B cell (primary cell): Measurements from ENCODE around the gene DCPS. TPM values are rescaled to one million over a fixed set of nuclear protein-coding genes. Genes with fewer than 3 reads are reported as not detected.

Source experiments
- ATAC-seq: fragments of 200-7000 bp; cut with Tn5 transposase; one replicate; pipeline ENCODE4 v1.10.0; 2021; ENCODE audit warnings: low read depth, mild to moderate bottlenecking, moderate number of reproducible peaks, moderate library complexity
- CTCF ChIA-PET: fragments of 350-600 bp; sonication (Branson Sonifier 250); formaldehyde crosslinking; loops from one replicate; lab custom pipeline; 2021; ENCODE audit warnings: antibody characterized with exemption, inconsistent platforms; lab: Charles Lee
- POLR2A ChIA-PET: fragments of 350-600 bp; sonication (Branson Sonifier 250); formaldehyde crosslinking; loops from one replicate; lab custom pipeline; 2021; ENCODE audit warnings: antibody characterized with exemption; lab: Charles Lee
- DNase-seq: peaks from one replicate; pipeline ENCODE4 v3.0.0; 2013
- H2AFZ ChIP-seq: 2 replicates; pipeline ENCODE4 v1.6.1; 2012; ENCODE audit warnings: mild to moderate bottlenecking, low read depth, low read length; ENCODE audit not compliant: insufficient read depth, poor library complexity, severe bottlenecking
- H3K27ac ChIP-seq, 2 donors: 1 replicate in 1 of 2; 2 replicates in 1 of 2; pipeline ENCODE4 v1.5.1; 2012 to 2013; ENCODE audit warnings: low read length in 2 of 2, mild to moderate bottlenecking in 2 of 2, moderate library complexity in 1 of 2
- H3K27me3 ChIP-seq, 4 experiments: fragments of 200-600 bp in 1 of 4; sonication (generic) in 1 of 4; replicated peaks in 1 of 4; 1 replicate in 2 of 4; 2 replicates in 2 of 4; pipeline versions ENCODE4 v1.6.1 to v1.7.0; 2013 to 2016; ENCODE audit warnings: low read length in 3 of 4, mild to moderate bottlenecking in 2 of 4, mixed read lengths in 1 of 4, moderate library complexity in 1 of 4; ENCODE audit not compliant: insufficient read depth in 4 of 4, control insufficient read depth in 3 of 4; ENCODE audit errors: control extremely low read depth in 1 of 4
- H3K36me3 ChIP-seq, 2 experiments: replicated peaks in 1 of 2; 1 replicate in 1 of 2; 2 replicates in 1 of 2; pipeline versions ENCODE4 v1.6.1 to v1.7.1; 2013; ENCODE audit warnings: low read length in 1 of 2; ENCODE audit not compliant: insufficient read depth in 2 of 2, control insufficient read depth in 1 of 2; ENCODE audit errors: control extremely low read depth in 1 of 2, extremely low read depth in 1 of 2
- H3K4me1 ChIP-seq, 2 donors: fragments of 200-600 bp in 1 of 2; sonication (generic) in 1 of 2; 1 replicate in 1 of 2; 2 replicates in 1 of 2; pipeline versions ENCODE4 v1.5.1 to v1.6.1; 2013 to 2017; ENCODE audit warnings: low read length in 2 of 2; ENCODE audit not compliant: control insufficient read depth in 2 of 2, insufficient read depth in 2 of 2
- H3K4me2 ChIP-seq: replicated peaks from 2 replicates; pipeline ENCODE3; 2012; ENCODE audit warnings: mild to moderate bottlenecking, low read depth, low read length; ENCODE audit not compliant: poor library complexity, severe bottlenecking
- H3K4me3 ChIP-seq, 5 experiments: fragments of 200-600 bp in 1 of 5; sonication (generic) in 1 of 5; 1 replicate in 3 of 5; 2 replicates in 2 of 5; pipeline versions ENCODE4 v1.5.1 to v1.7.0; 2011 to 2016; ENCODE audit warnings: low read length in 4 of 5, mild to moderate bottlenecking in 4 of 5, low read depth in 2 of 5, control low read depth in 1 of 5, moderate library complexity in 1 of 5; ENCODE audit not compliant: insufficient read depth in 1 of 5; ENCODE audit errors: control extremely low read depth in 1 of 5, extremely low read depth in 1 of 5
- H3K79me2 ChIP-seq: fragments of 200-600 bp; sonication (generic); one replicate; pipeline ENCODE4 v1.6.0; 2016; ENCODE audit warnings: low read length; ENCODE audit not compliant: control insufficient read depth, insufficient read depth
- H3K9ac ChIP-seq: fragments of 200-600 bp; sonication (generic); 2 replicates; pipeline ENCODE4 v1.6.1; 2017; ENCODE audit warnings: mild to moderate bottlenecking, low read length, moderate library complexity
- H3K9me3 ChIP-seq, 3 donors: one replicate each; pipeline versions ENCODE4 v1.6.1 to v1.7.1; 2013; ENCODE audit warnings: low read length in 2 of 3; ENCODE audit not compliant: control insufficient read depth in 2 of 3, insufficient read depth in 1 of 3; ENCODE audit errors: control extremely low read depth in 1 of 3
- H4K20me1 ChIP-seq: 2 replicates; pipeline ENCODE4 v1.6.0; 2012; ENCODE audit warnings: mild to moderate bottlenecking, low read length; ENCODE audit not compliant: insufficient read depth, control insufficient read depth, poor library complexity, severe bottlenecking
- H3K27ac Mint-ChIP-seq: one replicate; pipeline ENCODE4 v1.8.0; 2021; ENCODE audit warnings: mixed read lengths
- H3K27me3 Mint-ChIP-seq: one replicate; pipeline ENCODE4 v1.8.0; 2021; ENCODE audit warnings: mixed read lengths
- H3K4me1 Mint-ChIP-seq: one replicate; pipeline ENCODE4 v1.8.0; 2021; ENCODE audit warnings: mixed read lengths
- H3K4me3 Mint-ChIP-seq: one replicate; pipeline ENCODE4 v1.8.0; 2021; ENCODE audit warnings: mixed read lengths
- H3K9me3 Mint-ChIP-seq: one replicate; pipeline ENCODE4 v1.8.0; 2022; ENCODE audit warnings: mixed read lengths; ENCODE audit not compliant: insufficient read depth
- EZH2 ChIP-seq: IDR thresholded peaks from 2 replicates; pipeline ENCODE4 v1.6.1; 2012; ENCODE audit warnings: borderline replicate concordance, low read depth, mild to moderate bottlenecking, moderate library complexity, low read length; ENCODE audit not compliant: insufficient read depth, poor library complexity, severe bottlenecking
- WGBS: methylation state at CpG from one replicate; pipeline ENCODE4 v1.1.5; 2013; ENCODE audit warnings: missing lambda C conversion rate; ENCODE audit not compliant: insufficient coverage; 5-methylcytosine and 5-hydroxymethylcytosine counted together
- intact Hi-C: fragments of 100-400 bp; cut with micrococcal nuclease; formaldehyde crosslinking; loops from one replicate; pipeline ENCODE4 v1.10.0; 2022
- polyA plus RNA-seq: library from polyadenylated mRNA; depleted of rRNA; stranded (reverse); fragments of >200 nt; gene quantifications from 2 replicates; pipeline ENCODE4 v1.2.3, GENCODE V29; 2012
- total RNA-seq, 2 donors: library from RNA; stranded (reverse); fragments of 120-200 nt in 1 of 2; gene quantifications; 1 replicate in 1 of 2; 2 replicates in 1 of 2; pipeline versions ENCODE4 v1.2.3 to v1.2.4, GENCODE V29; 2013 to 2022
- TF ChIP-seq, protein P1 (sequence below): fragments of 200-600 bp; IDR thresholded peaks from one replicate; pipeline ENCODE4 v1.8.0; 2022; ENCODE audit warnings: antibody characterized with exemption, mild to moderate bottlenecking

The DCPS gene
- total and polyA plus RNA-seq, 2 donors (not counting 1 experiment from before 2014, with no cell fraction given), result 21.7 to 37.1 TPM

DNA sequence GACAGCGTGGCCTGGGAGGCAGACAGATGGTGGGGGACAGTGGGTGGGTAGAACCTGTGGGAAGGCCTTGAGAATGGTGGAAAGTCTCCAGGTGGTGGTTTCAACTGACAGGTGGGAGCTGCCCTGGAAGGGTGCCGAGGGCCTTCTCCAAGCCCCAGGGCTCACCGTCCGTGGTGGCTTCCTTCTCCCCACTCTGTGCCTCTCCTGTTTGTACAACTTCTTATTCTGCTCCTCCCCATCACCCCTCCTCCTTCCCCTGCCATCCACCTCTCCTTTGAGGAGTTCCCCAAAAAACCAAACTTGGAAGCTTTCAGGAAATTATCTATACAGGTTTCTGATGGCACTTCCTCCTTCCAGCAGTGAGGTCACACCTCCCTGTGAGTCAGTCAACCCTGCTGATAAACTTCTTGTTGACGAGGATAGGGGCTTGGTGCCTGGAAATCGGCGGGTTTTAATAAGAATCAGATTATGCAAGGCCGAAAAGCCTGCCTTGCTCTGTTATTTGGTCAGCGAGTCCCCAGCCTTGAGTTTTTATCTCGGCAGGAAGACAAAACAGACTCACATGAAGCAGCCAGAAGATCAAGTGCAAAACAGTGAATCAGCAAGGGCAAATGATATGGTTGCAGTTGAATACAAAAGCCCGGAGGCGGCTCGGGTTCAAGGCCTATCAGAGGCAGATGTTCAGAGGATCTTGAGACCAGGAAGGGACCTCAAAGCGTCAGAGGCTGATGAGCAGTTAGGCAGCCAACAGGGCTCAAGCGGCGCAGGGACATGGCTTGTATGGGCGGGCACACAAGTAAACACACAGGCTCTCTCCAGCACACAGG lies 42.1 kb downstream of the DCPS start:
- Mint-ChIP-seq H3K4me1 (no peaks in the 10 kb centered on the region), H3K9me3 (no peaks in the 10 kb centered on the region), H3K27ac (no peak overlapping the region), H3K4me3 (no peak overlapping the region), H3K27me3 (no peaks in the 10 kb centered on the region)
- H3K9ac ChIP-seq, result no peak overlapping the region
- H3K27me3 ChIP-seq, result no peaks in the 10 kb centered on the region
- CTCF ChIA-PET, result interaction anchor here (1.0 kb wide), 1 partner anchor 134 kb away, joined by 3 read pairs; no protein-coding TSS in a partner anchor
- ATAC-seq (no peak), DNase-seq (no peak)
- H3K4me2 ChIP-seq, result no peak overlapping the region
- intact Hi-C loops, result no loop called here
- POLR2A ChIA-PET, result no interaction called here
- no peaks in the 10 kb centered on the region for H3K9me3 ChIP-seq
- H3K79me2 ChIP-seq, result no peaks in the 10 kb centered on the region
- no peak for TF ChIP-seq EZH2
- TF ChIP-seq, protein P1, sequence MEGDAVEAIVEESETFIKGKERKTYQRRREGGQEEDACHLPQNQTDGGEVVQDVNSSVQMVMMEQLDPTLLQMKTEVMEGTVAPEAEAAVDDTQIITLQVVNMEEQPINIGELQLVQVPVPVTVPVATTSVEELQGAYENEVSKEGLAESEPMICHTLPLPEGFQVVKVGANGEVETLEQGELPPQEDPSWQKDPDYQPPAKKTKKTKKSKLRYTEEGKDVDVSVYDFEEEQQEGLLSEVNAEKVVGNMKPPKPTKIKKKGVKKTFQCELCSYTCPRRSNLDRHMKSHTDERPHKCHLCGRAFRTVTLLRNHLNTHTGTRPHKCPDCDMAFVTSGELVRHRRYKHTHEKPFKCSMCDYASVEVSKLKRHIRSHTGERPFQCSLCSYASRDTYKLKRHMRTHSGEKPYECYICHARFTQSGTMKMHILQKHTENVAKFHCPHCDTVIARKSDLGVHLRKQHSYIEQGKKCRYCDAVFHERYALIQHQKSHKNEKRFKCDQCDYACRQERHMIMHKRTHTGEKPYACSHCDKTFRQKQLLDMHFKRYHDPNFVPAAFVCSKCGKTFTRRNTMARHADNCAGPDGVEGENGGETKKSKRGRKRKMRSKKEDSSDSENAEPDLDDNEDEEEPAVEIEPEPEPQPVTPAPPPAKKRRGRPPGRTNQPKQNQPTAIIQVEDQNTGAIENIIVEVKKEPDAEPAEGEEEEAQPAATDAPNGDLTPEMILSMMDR, result no peak
- H3K27ac ChIP-seq, result no peak overlapping the region
- H3K4me1 ChIP-seq, result no peaks in the 10 kb centered on the region
- 65% methylated on average over 17 of the region's 17 CpGs for WGBS
- no peaks in the 10 kb centered on the region for H4K20me1 ChIP-seq
- H2AFZ ChIP-seq, result no peak overlapping the region
- no peak overlapping the region for H3K4me3 ChIP-seq
- H3K36me3 ChIP-seq, result peaks cover 0 to 55% of the 10 kb centered on the region in 2 experiments

DNA sequence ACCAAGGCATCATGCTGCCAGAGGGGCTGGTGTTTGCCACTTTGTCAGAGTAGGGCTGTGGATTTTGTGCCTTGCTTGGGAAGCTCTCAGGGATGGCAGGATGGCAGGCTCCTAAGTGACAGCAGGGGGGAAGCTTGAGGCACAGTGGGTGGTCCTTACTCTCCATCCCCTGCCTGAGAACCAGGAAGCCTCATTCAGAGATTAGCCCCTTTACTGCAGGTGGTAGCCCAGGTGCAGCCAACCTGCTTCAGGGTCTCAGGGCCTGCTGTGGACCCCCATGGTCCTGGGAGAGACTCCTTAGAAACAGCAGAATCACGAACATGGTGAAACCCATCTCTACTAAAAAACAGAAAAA lies 42.7 kb downstream of the DCPS start:
- no CpG with 5 or more reads among the region's 1 CpG for WGBS

More for the DNA sequence above, 42.7 kb downstream of the DCPS start:
- Mint-ChIP-seq H3K27ac (no peak overlapping the region), H3K4me3 (no peak overlapping the region), H3K4me1 (no peaks in the 10 kb centered on the region), H3K27me3 (no peaks in the 10 kb centered on the region), H3K9me3 (no peaks in the 10 kb centered on the region)
- CTCF ChIA-PET, result no interaction called here
- Histone ChIP-seq H3K27ac (no peak overlapping the region), H3K4me1 (no peaks in the 10 kb centered on the region), H3K9me3 (no peaks in the 10 kb centered on the region), H4K20me1 (no peaks in the 10 kb centered on the region), H2AFZ (no peak overlapping the region), H3K36me3 (peaks cover 0 to 51% of the 10 kb centered on the region in 2 experiments), H3K27me3 (no peaks in the 10 kb centered on the region), H3K79me2 (no peaks in the 10 kb centered on the region), H3K9ac (no peak overlapping the region), H3K4me2 (no peak overlapping the region), H3K4me3 (no peak overlapping the region)
- DNase-seq, result no peak
- no peak for ATAC-seq
- intact Hi-C loops, result no loop called here
- POLR2A ChIA-PET, result no interaction called here
- TF ChIP-seq, protein P1, result no peak
- no peak for TF ChIP-seq EZH2
